Embryonic facial prominence (tissue), 1 donor: ENCODE measurements around the gene KIRREL3.

Experiments
- DNase-seq: peaks from one replicate; pipeline ENCODE4 v3.0.0-alpha.2; 2016; ENCODE audit errors: extremely low spot score

Gene KIRREL3

GRCh38 chr11:126422446-126422845, 578.1 kb downstream of the KIRREL3 start:
- no peak for DNase-seq

DNA sequence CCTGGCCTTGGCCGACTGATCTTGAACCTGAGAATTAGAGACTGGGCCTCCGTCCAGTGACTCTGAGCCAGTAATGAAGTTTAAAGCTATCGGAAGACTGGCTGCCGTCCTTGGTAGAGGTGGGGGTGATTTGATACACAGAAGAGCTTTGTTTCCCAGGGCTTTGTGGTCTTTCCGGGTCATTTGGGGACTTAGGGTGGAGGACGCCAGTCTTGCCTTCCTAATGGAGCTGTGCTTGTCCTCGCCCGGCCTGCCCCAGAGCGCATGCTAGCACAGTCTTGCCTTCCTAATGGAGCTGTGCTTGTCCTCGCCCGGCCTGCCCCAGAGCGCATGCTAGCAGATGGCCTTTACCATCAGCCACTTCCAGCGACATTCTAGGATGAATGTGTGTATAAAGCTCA, 579.3 kb downstream of the KIRREL3 start:
- no peak for DNase-seq

GRCh38 chr11:126420698-126421256, 579.8 kb downstream of the KIRREL3 start:
- no peak for DNase-seq

DNA sequence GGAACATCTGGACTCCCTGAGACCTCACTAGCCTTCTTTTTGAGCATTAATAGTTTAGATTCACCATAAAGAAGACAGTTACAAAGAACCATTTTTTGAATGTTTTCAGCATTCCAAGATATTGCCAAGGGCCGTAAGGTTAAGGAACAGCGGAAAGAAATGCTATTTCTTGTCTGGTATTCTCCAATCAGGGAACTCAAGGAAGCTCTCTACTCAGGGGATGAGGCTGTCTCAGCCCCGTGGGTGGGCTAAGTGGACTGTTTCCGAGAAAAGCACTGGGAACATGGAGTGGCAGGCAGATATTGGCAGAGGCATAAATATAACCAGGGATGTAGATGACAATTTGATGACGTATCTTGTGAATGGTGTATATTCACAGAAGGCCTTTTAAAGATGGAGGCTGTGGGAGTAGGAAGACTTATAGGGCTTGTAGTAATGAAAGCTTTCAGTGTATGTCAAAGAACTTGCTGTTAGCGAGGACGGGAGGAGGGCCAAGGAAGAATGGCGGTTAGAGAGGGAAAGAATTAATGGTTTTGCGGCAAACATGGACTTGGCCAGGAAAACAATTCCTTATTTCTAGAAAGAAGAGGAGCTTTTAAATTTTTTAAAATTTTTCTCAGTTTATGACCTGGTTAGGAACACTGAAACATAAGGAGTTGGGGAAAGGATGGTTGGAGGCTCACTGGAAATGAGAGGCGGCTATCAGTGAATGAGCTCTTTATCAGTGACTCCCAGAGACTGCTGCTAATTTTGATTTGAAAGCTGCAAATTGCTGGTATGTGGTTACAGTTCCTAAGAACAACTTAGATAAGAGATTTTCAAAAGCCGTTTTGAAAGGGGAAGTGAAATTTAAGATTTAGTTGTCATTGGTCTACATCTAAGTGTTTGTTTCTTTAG, 580.5 kb downstream of the KIRREL3 start:
- no peak for DNase-seq

GRCh38 chr11:126418887-126419286, 581.7 kb downstream of the KIRREL3 start:
- DNase-seq: no peak

DNA sequence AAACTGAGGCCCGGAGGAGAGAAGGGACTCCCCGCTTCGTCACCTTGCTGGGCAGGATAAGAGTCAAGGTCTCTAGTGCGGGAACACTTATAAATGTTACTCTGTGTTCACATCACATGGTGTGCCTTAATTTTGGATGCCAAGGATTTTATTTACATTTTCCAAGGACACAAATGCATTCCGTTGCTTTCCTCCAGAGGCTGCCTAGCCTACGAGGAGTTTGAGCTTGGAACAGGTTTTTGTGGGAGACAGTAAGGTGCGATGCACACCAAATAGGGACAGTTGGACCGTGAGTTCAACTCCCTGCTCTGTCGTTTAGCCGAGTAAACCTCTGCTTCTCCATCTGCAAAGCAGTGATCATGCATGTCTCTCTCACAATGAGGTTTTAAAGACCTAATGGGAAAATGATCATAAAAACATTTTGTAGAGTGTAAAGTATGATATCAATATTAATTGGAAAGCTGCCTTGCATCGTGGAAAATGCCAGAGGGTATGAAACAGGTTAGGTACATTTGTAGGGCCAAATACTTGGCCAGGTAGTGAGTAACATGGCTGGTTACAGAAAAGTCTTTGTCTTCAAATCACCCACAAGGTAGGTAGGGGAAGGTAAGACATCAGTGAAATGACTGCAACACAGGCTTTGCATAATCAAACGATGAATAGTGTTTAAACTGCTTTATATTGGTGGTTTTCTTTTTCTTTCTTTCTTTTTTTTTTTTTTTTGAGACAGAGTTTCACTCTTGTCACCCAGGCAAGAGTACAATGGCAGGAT, 583.3 kb downstream of the KIRREL3 start:
- DNase-seq: no peak

- DNase-seq: peak; percentile 37
Measured at GRCh38 chr11:126416542-126417090, 584.0 kb downstream of the KIRREL3 start.

DNA sequence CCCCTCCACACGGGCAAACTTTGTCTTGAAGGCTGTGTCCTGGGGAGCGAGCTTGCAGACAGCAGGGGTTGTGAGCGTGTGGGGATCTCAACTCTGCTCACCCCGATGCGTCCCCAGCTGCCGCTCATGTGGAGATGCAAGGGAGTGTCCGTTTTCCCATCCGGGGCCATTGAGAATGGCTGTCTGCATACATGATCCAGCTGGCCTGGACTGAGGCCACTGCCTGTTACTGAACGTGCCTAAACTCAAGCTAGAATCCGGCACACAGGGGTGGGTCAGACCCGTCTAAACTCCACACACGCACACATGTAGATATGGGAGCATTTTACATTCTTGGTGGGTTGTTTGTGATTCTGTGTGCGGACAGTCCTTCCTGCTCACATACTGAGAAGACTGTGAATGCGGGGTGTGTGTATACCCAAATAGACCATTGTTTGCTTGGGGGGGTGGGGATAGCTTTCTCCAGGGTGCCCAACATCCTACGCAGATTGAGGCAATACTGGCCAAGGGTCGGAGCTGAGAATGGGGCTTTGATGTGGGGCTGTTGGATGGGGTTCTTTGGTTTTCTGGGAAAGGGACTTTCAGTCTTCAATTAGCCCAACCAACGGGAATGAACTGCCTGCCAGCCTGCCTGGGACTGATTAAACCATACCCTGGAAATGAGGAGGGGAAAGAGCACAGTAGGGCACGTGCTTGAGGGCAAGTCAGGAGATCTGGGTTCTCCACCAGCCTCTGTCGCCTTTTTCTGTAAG, 584.7 kb downstream of the KIRREL3 start:
- no peak for DNase-seq

DNA sequence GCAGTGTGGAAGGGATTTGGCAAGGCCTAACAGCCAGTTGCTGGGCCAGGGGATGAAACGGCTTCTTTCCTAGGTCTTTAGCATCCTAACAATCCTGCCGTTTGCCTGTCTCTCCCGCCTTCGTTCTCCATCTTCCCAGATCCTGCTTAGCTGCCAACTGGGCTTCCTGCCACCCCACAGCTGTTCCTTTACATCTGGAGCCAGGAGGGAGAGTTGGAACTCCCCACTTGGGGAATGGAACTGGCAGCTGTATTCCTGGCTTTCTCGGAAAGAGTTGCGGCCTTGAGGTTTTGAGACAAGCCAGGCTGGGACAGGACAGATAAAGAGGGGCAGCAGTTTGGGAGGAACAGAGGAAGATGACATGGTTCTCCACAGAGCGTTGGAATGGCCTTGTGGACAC, 585.4 kb downstream of the KIRREL3 start:
- peak; percentile 72 for DNase-seq

DNA sequence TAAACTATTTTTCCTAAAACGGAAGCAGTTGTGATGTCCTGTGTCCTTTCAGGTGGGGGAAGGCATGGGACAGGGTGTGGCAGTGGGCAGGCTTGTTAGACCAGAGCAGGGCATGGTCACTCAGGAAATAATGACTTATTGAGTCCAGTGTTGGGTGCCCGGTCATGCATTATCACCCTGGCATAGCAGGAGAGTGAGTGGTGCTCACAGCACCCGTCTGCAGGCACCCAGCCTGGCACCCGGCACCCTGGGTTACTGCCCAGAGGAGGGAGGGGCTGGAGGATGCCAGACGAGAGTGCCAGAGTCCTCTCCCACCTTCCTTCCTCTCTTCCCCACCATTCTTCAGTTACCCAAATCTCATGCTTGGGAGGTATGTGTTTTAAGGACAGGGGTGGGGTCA, 586.0 kb downstream of the KIRREL3 start:
- no peak for DNase-seq

DNA sequence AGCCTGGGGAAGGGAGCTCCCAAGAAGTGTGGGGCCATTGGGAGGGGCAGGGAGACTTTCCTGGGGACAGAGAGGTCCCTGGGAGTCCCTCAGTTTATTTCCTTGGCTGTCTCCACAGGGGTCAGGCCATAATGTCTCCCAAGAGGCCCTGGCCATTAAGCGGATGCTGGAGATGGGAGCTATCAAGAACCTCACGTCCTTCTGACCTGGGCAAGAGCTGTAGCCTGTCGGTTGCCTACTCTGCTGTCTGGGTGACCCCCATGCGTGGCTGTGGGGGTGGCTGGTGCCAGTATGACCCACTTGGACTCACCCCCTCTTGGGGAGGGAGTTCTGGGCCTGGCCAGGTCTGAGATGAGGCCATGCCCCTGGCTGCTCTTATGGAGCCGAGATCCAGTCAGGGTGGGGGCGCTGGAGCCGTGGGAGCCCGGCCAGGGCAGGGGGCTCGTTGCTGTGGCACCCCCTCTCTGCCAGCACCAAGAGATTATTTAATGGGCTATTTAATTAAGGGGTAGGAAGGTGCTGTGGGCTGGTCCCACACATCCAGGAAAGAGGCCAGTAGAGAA, 586.6 kb downstream of the KIRREL3 start:
- DNase-seq: no peak

DNA sequence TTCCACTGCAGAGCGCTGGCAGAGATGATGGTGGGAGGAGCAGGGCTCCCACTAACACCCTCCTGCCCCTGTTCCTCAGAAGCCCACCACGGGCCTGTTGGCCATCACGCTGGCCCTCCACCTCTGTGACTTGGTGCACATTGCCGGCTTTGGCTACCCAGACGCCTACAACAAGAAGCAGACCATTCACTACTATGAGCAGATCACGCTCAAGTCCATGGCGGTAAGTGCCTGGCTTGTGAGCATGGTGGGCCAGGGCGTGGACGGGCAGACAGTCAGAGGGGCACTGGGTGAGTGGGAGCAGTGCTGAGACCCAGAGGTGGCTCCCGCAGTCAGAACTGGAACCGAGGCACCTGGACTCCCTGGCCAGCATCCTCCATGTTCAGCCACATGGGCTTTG, 587.1 kb downstream of the KIRREL3 start:
- no peak for DNase-seq

- DNase-seq: no peak
Measured at GRCh38 chr11:126411971-126412381, 588.6 kb downstream of the KIRREL3 start.

- DNase-seq: no peak
Measured at GRCh38 chr11:126410649-126411048, 589.9 kb downstream of the KIRREL3 start.

GRCh38 chr11:126409620-126409985, 591.0 kb downstream of the KIRREL3 start:
- DNase-seq: no peak

GRCh38 chr11:126408901-126409619, 591.5 kb downstream of the KIRREL3 start:
- no peak for DNase-seq

DNA sequence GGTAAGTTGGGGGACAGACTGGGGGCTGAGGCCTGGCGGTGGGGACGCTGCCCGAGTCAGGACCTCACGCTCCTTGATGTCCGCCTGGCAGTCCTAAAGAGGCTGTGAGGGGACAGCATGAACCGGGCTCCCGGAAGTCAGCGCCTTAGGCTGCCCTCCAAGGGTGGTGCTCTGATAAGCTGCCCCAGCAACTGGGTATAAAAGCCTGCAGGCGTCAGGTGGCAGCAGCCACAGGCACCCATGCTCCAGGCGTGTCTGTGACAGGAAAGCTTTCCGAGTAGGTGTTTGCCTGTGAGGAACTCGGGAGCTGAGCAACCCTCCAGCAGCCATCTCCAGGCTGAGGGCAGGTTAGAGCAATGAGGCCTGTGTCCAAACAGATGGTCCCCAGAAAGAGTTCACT, 592.1 kb downstream of the KIRREL3 start:
- DNase-seq: no peak

- no peak for DNase-seq
Measured at GRCh38 chr11:126407682-126408288, 592.8 kb downstream of the KIRREL3 start.

DNA sequence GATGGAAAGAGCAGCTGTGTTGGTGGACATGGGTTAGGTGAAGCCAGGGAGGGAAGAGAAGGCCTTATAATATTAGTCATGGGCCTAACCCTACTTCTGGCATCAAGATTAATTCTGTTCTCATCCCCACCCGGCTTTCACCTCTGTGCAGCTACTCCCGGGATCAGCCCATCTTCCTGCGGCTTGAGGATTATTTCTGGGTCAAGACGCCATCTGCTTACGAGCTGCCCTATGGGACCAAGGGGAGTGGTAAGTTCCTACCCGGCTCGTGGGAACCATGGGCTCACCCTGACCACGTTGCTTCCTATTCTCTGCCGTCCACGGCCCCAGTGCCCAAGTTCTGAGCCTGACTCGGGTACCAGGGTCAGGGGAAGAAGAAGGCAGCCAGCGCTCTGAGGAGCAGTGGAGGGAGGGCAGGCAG, 593.5 kb downstream of the KIRREL3 start:
- no peak for DNase-seq

- no peak for DNase-seq
Measured at GRCh38 chr11:126406368-126406767, 594.2 kb downstream of the KIRREL3 start.
